Measurements from ENCODE around the gene CLEC2A.

- TF ChIP-seq POLR2A (IDR thresholded peaks at IDR 0.05) (no peak), CTCF (IDR thresholded peaks at IDR 0.05) (no peak), POLR2AphosphoS5 (IDR thresholded peaks at IDR 0.05) (no peak)
Measured at GRCh38 chr12:9880532-9881078, 51.6 kb downstream of the CLEC2A start.
